NT2/D1 (cell line): ENCODE results near the gene TMEM205.

Source experiments
- SUZ12 ChIP-seq: IDR thresholded peaks from 2 replicates; pipeline ENCODE4 v1.6.1; 2011; ENCODE audit not compliant: insufficient read length, insufficient read depth; ENCODE audit errors: extremely low read depth
- YY1 ChIP-seq: IDR thresholded peaks from 2 replicates; pipeline ENCODE4 v1.6.1; 2011; ENCODE audit not compliant: insufficient read length, insufficient read depth
- ZNF274 ChIP-seq: IDR thresholded peaks from 2 replicates; pipeline ENCODE4 v1.6.1; 2011; ENCODE audit warnings: mild to moderate bottlenecking, low read depth, low read length

DNA sequence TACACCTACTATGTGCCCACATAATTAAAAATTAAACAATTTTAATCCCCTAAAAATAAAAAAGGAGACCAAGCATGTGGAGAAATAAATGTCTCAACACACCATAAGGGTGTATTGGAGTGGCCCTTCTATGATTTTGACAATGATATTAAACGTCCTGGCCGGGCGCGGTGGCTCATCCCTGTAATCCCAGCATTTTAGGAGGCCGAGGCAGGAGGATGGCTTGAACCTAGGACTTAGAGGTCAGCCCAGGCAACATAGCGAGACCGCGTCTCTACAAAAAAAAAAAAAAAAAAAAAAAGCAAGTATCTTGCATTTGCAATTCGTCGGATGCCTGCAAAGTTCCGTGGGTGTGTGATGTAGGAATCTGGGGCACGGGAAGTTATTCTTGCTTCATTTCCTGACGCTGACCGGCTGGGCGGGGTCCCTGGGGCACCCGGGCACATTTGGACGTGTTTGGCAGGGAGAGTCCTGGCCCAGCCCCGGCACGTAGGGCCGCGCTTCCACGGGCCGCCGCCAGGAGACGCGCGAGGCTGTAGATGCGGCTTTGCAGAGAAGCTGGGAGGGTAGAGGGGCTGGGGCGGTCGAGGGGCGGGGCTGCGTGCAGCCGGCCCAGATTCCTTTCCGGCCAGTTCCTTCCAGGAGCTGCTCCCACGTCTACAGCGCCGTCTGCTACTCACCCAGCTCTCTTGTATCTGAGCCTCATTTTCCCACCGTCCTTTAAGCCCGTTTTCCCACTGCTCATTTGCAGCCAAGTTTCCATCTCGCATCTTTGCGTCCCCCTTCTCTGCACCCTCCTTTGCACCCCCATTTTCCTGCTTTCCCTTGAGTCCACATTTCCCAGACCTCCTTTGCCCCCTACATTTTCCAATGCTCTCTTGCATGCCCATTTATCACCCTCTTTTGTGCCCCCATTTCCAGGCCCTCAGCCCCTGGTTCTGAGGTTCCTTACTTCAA, 52.4 kb downstream of the TMEM205 start:
- no peak for TF ChIP-seq ZNF274
- no peak for TF ChIP-seq SUZ12
- TF ChIP-seq YY1, result no peak
